Keratinocyte (primary cell): ENCODE measurements around the gene LRBA. TPM values are rescaled to one million over a fixed set of nuclear protein-coding genes. Genes with fewer than 3 reads are reported as not detected.

Experiments
- DNase-seq: peaks from one replicate; pipeline ENCODE4 v3.0.0-alpha.2; 2011; ENCODE audit warnings: low read depth, missing footprints, low spot score
- FAIRE-seq: peaks from 2 replicates; lab custom pipeline; 2011; peaks lifted over from hg19 to GRCh38; lab: Jason Lieb, UNC
- H2AFZ ChIP-seq: 2 replicates; pipeline ENCODE4 v1.6.0; 2012; ENCODE audit warnings: low read length, control low read depth, inconsistent platforms; ENCODE audit not compliant: control insufficient read depth
- H3K27ac ChIP-seq: 2 replicates; pipeline ENCODE4 v1.5.1; 2011; ENCODE audit warnings: low read length; ENCODE audit not compliant: control insufficient read depth, insufficient read depth
- H3K27me3 ChIP-seq: 3 replicates; pipeline ENCODE4 v1.6.0; 2011; ENCODE audit warnings: low read length; ENCODE audit not compliant: control insufficient read depth, insufficient read depth; ENCODE audit errors: extremely low read depth
- H3K36me3 ChIP-seq, 2 experiments: 2 replicates in 1 of 2; 3 replicates in 1 of 2; pipeline ENCODE4 v1.5.1; 2011; ENCODE audit warnings: low read length in 2 of 2, mild to moderate bottlenecking in 1 of 2; ENCODE audit not compliant: control insufficient read depth in 2 of 2, insufficient read depth in 2 of 2; ENCODE audit errors: extremely low read depth in 1 of 2
- H3K4me1 ChIP-seq: 3 replicates; pipeline ENCODE4 v1.5.1; 2011; ENCODE audit warnings: low read length; ENCODE audit not compliant: control insufficient read depth, insufficient read depth; ENCODE audit errors: extremely low read depth
- H3K4me2 ChIP-seq: 3 replicates; pipeline ENCODE4 v1.6.0; 2011; ENCODE audit warnings: low read depth, low read length; ENCODE audit not compliant: control insufficient read depth, insufficient read depth; ENCODE audit errors: extremely low read depth
- H3K4me3 ChIP-seq, 3 experiments: fragments of 200-600 bp in 1 of 3; sonication (generic) in 1 of 3; 2 replicates in 2 of 3; 3 replicates in 1 of 3; pipeline ENCODE4 v1.5.1; 2011 to 2016; ENCODE audit warnings: low read length in 3 of 3, mild to moderate bottlenecking in 3 of 3, control low read depth in 2 of 3, inconsistent platforms in 1 of 3, low read depth in 1 of 3, mixed read lengths in 1 of 3, mixed run types in 1 of 3, moderate library complexity in 1 of 3; ENCODE audit not compliant: control insufficient read depth in 2 of 3, insufficient read depth in 2 of 3; ENCODE audit errors: extremely low read depth in 1 of 3
- H3K79me2 ChIP-seq: 2 replicates; pipeline ENCODE4 v1.6.0; 2012; ENCODE audit warnings: low read length; ENCODE audit not compliant: control insufficient read depth, insufficient read depth
- H3K9ac ChIP-seq: 3 replicates; pipeline ENCODE4 v1.6.0; 2011; ENCODE audit warnings: low read length; ENCODE audit not compliant: control insufficient read depth, insufficient read depth; ENCODE audit errors: extremely low read depth
- H3K9me1 ChIP-seq: 3 replicates; pipeline ENCODE4 v1.6.0; 2011; ENCODE audit warnings: low read length; ENCODE audit not compliant: control insufficient read depth, insufficient read depth; ENCODE audit errors: extremely low read depth
- H3K9me3 ChIP-seq: 2 replicates; pipeline ENCODE4 v1.5.1; 2012; ENCODE audit warnings: low read depth, low read length; ENCODE audit not compliant: control insufficient read depth
- H4K20me1 ChIP-seq: 3 replicates; pipeline ENCODE4 v1.6.0; 2011; ENCODE audit warnings: low read length; ENCODE audit not compliant: control insufficient read depth, insufficient read depth; ENCODE audit errors: extremely low read depth
- CTCF ChIP-seq, 3 experiments: IDR thresholded peaks in 1 of 3; conservative IDR thresholded peaks in 1 of 3; optimal IDR thresholded peaks in 1 of 3; 2 replicates in 2 of 3; 3 replicates in 1 of 3; pipeline versions ENCODE3 to v1.5.1; 2011; ENCODE audit warnings: low read length in 3 of 3, mild to moderate bottlenecking in 3 of 3, moderate library complexity in 2 of 3, control low read depth in 1 of 3, inconsistent platforms in 1 of 3; ENCODE audit not compliant: insufficient read depth in 2 of 3; ENCODE audit errors: extremely low read depth in 1 of 3
- EZH2 ChIP-seq: IDR thresholded peaks from one replicate; pipeline ENCODE4 v1.6.1; 2012; ENCODE audit warnings: inconsistent platforms, mild to moderate bottlenecking, low read length, moderate library complexity
- dilution Hi-C: fragments of 300-500 bp; cut with MboI; formaldehyde crosslinking; loops from one replicate; pipeline ENCODE4 v1.7.0; 2020; ENCODE audit warnings: low sequenced_read_pairs; ENCODE audit not compliant: extremely low pct_ligation_motif_present
- polyA plus RNA-seq, 5 experiments: library from polyadenylated mRNA; depleted of rRNA in 3 of 5; stranded (reverse) in 3 of 5; stranded (forward) in 1 of 5; unstranded in 1 of 5; fragments of >200 nt; gene quantifications; 1 replicate in 1 of 5; 2 replicates in 3 of 5; 3 replicates in 1 of 5; pipeline versions ENCODE4 v1.2.1 to v1.2.3, GENCODE V29; 2011 to 2012; ENCODE audit warnings: missing spikeins in 2 of 5, low read depth in 1 of 5, low replicate concordance in 1 of 5

Gene LRBA
- polyA plus RNA-seq, 1 donor (not counting 4 experiments of a cell fraction or from before 2014, with no cell fraction given), result 35.6 TPM

- Histone ChIP-seq H3K27ac (no peak overlapping the region), H3K9ac (no peak overlapping the region), H3K9me3 (no peaks in the 10 kb centered on the region), H3K79me2 (no peaks in the 10 kb centered on the region), H3K27me3 (no peaks in the 10 kb centered on the region), H3K9me1 (no peaks in the 10 kb centered on the region), H3K4me2 (no peak overlapping the region), H3K4me3 (no peak overlapping the region), H3K36me3 (no peaks in the 10 kb centered on the region), H3K4me1 (peaks cover 10% of the 10 kb centered on the region), H4K20me1 (no peaks in the 10 kb centered on the region), H2AFZ (no peak overlapping the region)
- no peak for FAIRE-seq
- dilution Hi-C loops, result no loop called here
- no peak for DNase-seq
- TF ChIP-seq CTCF (optimal IDR thresholded peaks at IDR 0.05 in 1 of 3, IDR thresholded peaks at IDR 0.05 in 1 of 3, conservative IDR thresholded peaks at IDR 0.05 in 1 of 3; ENCODE audit: extremely low read depth in 1 of 3, insufficient read depth in 2 of 3, low read length in 3 of 3) (no peak), EZH2 (no peak)
Measured at GRCh38 chr4:150231107-150231770, 783.8 kb downstream of the LRBA start.

- DNase-seq, result no peak
- Histone ChIP-seq H3K9me1 (no peaks in the 10 kb centered on the region), H4K20me1 (no peaks in the 10 kb centered on the region), H3K27ac (no peak overlapping the region), H3K4me2 (no peak overlapping the region), H3K27me3 (no peaks in the 10 kb centered on the region), H3K9me3 (no peaks in the 10 kb centered on the region), H3K9ac (no peak overlapping the region), H3K36me3 (no peaks in the 10 kb centered on the region), H3K79me2 (no peaks in the 10 kb centered on the region), H2AFZ (no peak overlapping the region), H3K4me1 (peaks cover 7% of the 10 kb centered on the region), H3K4me3 (no peak overlapping the region)
- TF ChIP-seq CTCF (optimal IDR thresholded peaks at IDR 0.05 in 1 of 3, IDR thresholded peaks at IDR 0.05 in 1 of 3, conservative IDR thresholded peaks at IDR 0.05 in 1 of 3; ENCODE audit: extremely low read depth in 1 of 3, insufficient read depth in 2 of 3, low read length in 3 of 3) (no peak), EZH2 (no peak)
- FAIRE-seq, result no peak
- dilution Hi-C loops, result no loop called here
Measured at GRCh38 chr4:150230561-150230960, 784.5 kb downstream of the LRBA start.
